ENCODE data around the gene CDC42BPA. TPM values are rescaled to one million over a fixed set of nuclear protein-coding genes. Genes with fewer than 3 reads are reported as not detected.

Gene CDC42BPA
- polyA plus RNA-seq, 1 donor (not counting 4 experiments of a cell fraction or from before 2014, with no cell fraction given), result 9.2 TPM

DNA sequence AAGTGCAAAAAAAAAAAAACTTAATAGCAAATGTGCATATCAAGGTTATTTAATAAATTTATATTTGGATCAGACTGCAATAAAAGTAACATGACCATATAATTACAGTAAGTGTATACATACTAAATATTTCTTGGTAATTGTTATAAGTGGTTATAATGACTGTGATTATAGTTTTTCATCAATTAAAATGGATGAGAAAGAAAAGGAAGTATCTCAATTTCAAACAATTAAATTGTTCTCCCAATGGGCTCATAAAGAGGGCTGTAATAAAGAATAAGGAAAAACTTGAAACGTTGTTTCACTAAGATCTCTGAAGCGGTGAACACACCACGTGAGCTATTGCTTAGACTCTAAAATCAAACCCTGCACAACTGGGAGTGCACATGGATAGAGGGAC is 104.1 kb downstream of the CDC42BPA start:
- TF ChIP-seq EZH2 (IDR thresholded peaks at IDR 0.05; ENCODE audit: low read length) (no peak), CTCF (optimal IDR thresholded peaks at IDR 0.05 in 1 of 3, IDR thresholded peaks at IDR 0.05 in 1 of 3, conservative IDR thresholded peaks at IDR 0.05 in 1 of 3; ENCODE audit: extremely low read depth in 1 of 3, insufficient read depth in 2 of 3, low read length in 3 of 3) (no peak)
- Histone ChIP-seq H3K36me3 (ENCODE audit: control insufficient read depth in 2 of 2, extremely low read depth in 1 of 2, insufficient read depth in 2 of 2, low read length in 2 of 2) (peaks cover 2 to 5% of the 10 kb centered on the region in 2 experiments), H3K27me3 (ENCODE audit: control insufficient read depth, extremely low read depth, insufficient read depth, low read length) (no peaks in the 10 kb centered on the region), H3K79me2 (ENCODE audit: control insufficient read depth, insufficient read depth, low read length) (peaks cover 9% of the 10 kb centered on the region), H3K4me1 (ENCODE audit: control insufficient read depth, extremely low read depth, insufficient read depth, low read length) (peaks cover 3% of the 10 kb centered on the region), H3K9me3 (ENCODE audit: control insufficient read depth, low read depth, low read length) (no peaks in the 10 kb centered on the region), H4K20me1 (ENCODE audit: control insufficient read depth, extremely low read depth, insufficient read depth, low read length) (peaks cover 6% of the 10 kb centered on the region), H3K27ac (ENCODE audit: control insufficient read depth, insufficient read depth, low read length) (no peak overlapping the region), H3K4me2 (ENCODE audit: control insufficient read depth, extremely low read depth, insufficient read depth, low read depth, low read length) (no peak overlapping the region), H3K9me1 (ENCODE audit: control insufficient read depth, extremely low read depth, insufficient read depth, low read length) (no peaks in the 10 kb centered on the region), H2AFZ (ENCODE audit: control insufficient read depth, low read length) (no peak overlapping the region), H3K9ac (ENCODE audit: control insufficient read depth, extremely low read depth, insufficient read depth, low read length) (no peak overlapping the region), H3K4me3 (ENCODE audit: control insufficient read depth in 2 of 3, extremely low read depth in 1 of 3, insufficient read depth in 2 of 3, low read depth in 1 of 3, low read length in 3 of 3) (no peak overlapping the region)
- dilution Hi-C loops (cut with MboI; ENCODE audit: extremely low pct_ligation_motif_present, low sequenced_read_pairs), result no loop called here
- DNase-seq (ENCODE audit: low read depth, low spot score), result no peak
- no peak for FAIRE-seq

DNA sequence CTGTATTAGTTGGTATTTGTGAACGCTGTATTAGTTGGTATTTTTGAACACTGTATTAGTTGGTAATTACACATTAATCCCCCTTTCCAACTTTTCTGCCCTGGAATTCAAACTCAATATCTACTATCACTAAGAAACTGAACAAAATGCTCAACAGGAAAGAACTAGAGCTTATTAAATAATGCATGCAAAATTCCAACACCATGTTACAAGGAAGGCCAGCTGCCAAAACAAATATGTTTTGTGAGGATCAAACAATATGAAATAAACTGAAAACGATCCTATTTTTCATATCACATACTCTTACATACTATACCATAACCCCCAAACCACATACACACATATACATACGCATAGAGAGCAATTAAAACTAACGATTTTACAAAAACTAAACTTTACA is 104.9 kb downstream of the CDC42BPA start:
- dilution Hi-C loops (cut with MboI; ENCODE audit: extremely low pct_ligation_motif_present, low sequenced_read_pairs), result no loop called here
- TF ChIP-seq CTCF (optimal IDR thresholded peaks at IDR 0.05 in 1 of 3, IDR thresholded peaks at IDR 0.05 in 1 of 3, conservative IDR thresholded peaks at IDR 0.05 in 1 of 3; ENCODE audit: extremely low read depth in 1 of 3, insufficient read depth in 2 of 3, low read length in 3 of 3), result no peak
- no peak for TF ChIP-seq EZH2 (IDR thresholded peaks at IDR 0.05; ENCODE audit: low read length)
- H3K4me2 ChIP-seq (ENCODE audit: control insufficient read depth, extremely low read depth, insufficient read depth, low read depth, low read length), result no peak overlapping the region
- peaks cover 9% of the 10 kb centered on the region for H3K79me2 ChIP-seq (ENCODE audit: control insufficient read depth, insufficient read depth, low read length)
- H3K4me3 ChIP-seq (ENCODE audit: control insufficient read depth in 2 of 3, extremely low read depth in 1 of 3, insufficient read depth in 2 of 3, low read depth in 1 of 3, low read length in 3 of 3), result no peak overlapping the region
- H2AFZ ChIP-seq (ENCODE audit: control insufficient read depth, low read length), result no peak overlapping the region
- H3K9me3 ChIP-seq (ENCODE audit: control insufficient read depth, low read depth, low read length), result no peaks in the 10 kb centered on the region
- DNase-seq (ENCODE audit: low read depth, low spot score) (no peak), FAIRE-seq (no peak)
- peaks cover 3% of the 10 kb centered on the region for H4K20me1 ChIP-seq (ENCODE audit: control insufficient read depth, extremely low read depth, insufficient read depth, low read length)
- H3K27me3 ChIP-seq (ENCODE audit: control insufficient read depth, extremely low read depth, insufficient read depth, low read length), result no peaks in the 10 kb centered on the region
- no peak overlapping the region for H3K9ac ChIP-seq (ENCODE audit: control insufficient read depth, extremely low read depth, insufficient read depth, low read length)
- no peak overlapping the region for H3K27ac ChIP-seq (ENCODE audit: control insufficient read depth, insufficient read depth, low read length)
- no peaks in the 10 kb centered on the region for H3K9me1 ChIP-seq (ENCODE audit: control insufficient read depth, extremely low read depth, insufficient read depth, low read length)
- H3K36me3 ChIP-seq (ENCODE audit: control insufficient read depth in 2 of 2, extremely low read depth in 1 of 2, insufficient read depth in 2 of 2, low read length in 2 of 2), result peaks cover 2 to 5% of the 10 kb centered on the region in 2 experiments
- H3K4me1 ChIP-seq (ENCODE audit: control insufficient read depth, extremely low read depth, insufficient read depth, low read length), result peaks cover 3% of the 10 kb centered on the region
